Hepatocyte (in vitro differentiated cells): ENCODE measurements around the gene STAM. TPM values are rescaled to one million over a fixed set of nuclear protein-coding genes. Genes with fewer than 3 reads are reported as not detected.

Source experiments
- DNase-seq: peaks from one replicate; pipeline ENCODE4 v3.0.0-alpha.2; 2016; ENCODE audit warnings: low spot score
- H2AFZ ChIP-seq: fragments of 200-600 bp; sonication (generic); 2 replicates; pipeline ENCODE4 v1.6.0; 2016; ENCODE audit warnings: antibody characterized with exemption, mild to moderate bottlenecking
- H3K27ac ChIP-seq: fragments of 200-600 bp; sonication (generic); 2 replicates; pipeline ENCODE4 v1.5.1; 2016; ENCODE audit warnings: mild to moderate bottlenecking
- H3K27me3 ChIP-seq: fragments of 200-600 bp; sonication (generic); 2 replicates; pipeline ENCODE4 v1.6.1; 2016
- H3K36me3 ChIP-seq: fragments of 200-600 bp; sonication (generic); replicated peaks from 2 replicates; pipeline ENCODE4 v1.5.1; 2016; ENCODE audit warnings: low read depth; ENCODE audit not compliant: insufficient read depth
- H3K4me1 ChIP-seq: fragments of 200-600 bp; sonication (generic); 2 replicates; pipeline ENCODE4 v1.5.1; 2016; ENCODE audit warnings: mild to moderate bottlenecking, moderate library complexity; ENCODE audit not compliant: insufficient read depth
- H3K4me2 ChIP-seq: fragments of 200-600 bp; sonication (generic); 2 replicates; pipeline ENCODE4 v1.6.0; 2016
- H3K4me3 ChIP-seq: fragments of 200-600 bp; sonication (generic); 2 replicates; pipeline ENCODE4 v1.5.1; 2016; ENCODE audit warnings: mild to moderate bottlenecking
- H3K79me2 ChIP-seq: fragments of 200-600 bp; sonication (generic); 2 replicates; pipeline ENCODE4 v1.6.0; 2017; ENCODE audit warnings: mild to moderate bottlenecking
- H3K9me2 ChIP-seq: fragments of 200-600 bp; sonication (generic); replicated peaks from 2 replicates; pipeline ENCODE4 v1.6.0; 2017; ENCODE audit warnings: mild to moderate bottlenecking; ENCODE audit not compliant: insufficient read depth
- H3K9me3 ChIP-seq: fragments of 200-600 bp; sonication (generic); 2 replicates; pipeline ENCODE4 v1.5.1; 2016; ENCODE audit warnings: low read depth, mild to moderate bottlenecking
- H4K20me1 ChIP-seq: fragments of 200-600 bp; sonication (generic); 2 replicates; pipeline ENCODE4 v1.6.0; 2016; ENCODE audit warnings: mild to moderate bottlenecking; ENCODE audit not compliant: insufficient read depth, poor library complexity, severe bottlenecking
- EZH2 ChIP-seq: fragments of 200-600 bp; sonication (generic); IDR thresholded peaks from 2 replicates; pipeline ENCODE4 v1.6.1; 2016; ENCODE audit warnings: antibody characterized with exemption, mild to moderate bottlenecking, borderline replicate concordance
- EZH2phosphoT487 ChIP-seq: fragments of 200-600 bp; sonication (generic); IDR thresholded peaks from one replicate; pipeline ENCODE4 v1.6.1; 2018; ENCODE audit warnings: antibody characterized with exemption, mild to moderate bottlenecking, low read depth, moderate library complexity; ENCODE audit not compliant: unreplicated experiment, severe bottlenecking
- WGBS: methylation state at CpG from one replicate; pipeline ENCODE4 v1.1.6; 2016; ENCODE audit warnings: low lambda C conversion rate; ENCODE audit errors: missing lambda C conversion rate; 5-methylcytosine and 5-hydroxymethylcytosine counted together
- polyA plus RNA-seq: library from polyadenylated mRNA; unstranded; fragments of >200 nt; fragmentation: Nextera tagmentation; extraction: Ambion mirVana; gene quantifications from 2 replicates; pipeline ENCODE4 v1.2.1, GENCODE V29; 2016
- total RNA-seq: library from RNA; depleted of rRNA; stranded (reverse); fragments of >200 nt; gene quantifications from 2 replicates; pipeline ENCODE4 v1.2.3, GENCODE V29; 2014
- TF ChIP-seq, protein P1 (sequence below): fragments of 200-600 bp; sonication (generic); IDR thresholded peaks from 2 replicates; pipeline ENCODE4 v1.5.1; 2016; ENCODE audit warnings: antibody characterized with exemption, mild to moderate bottlenecking; ENCODE audit not compliant: poor library complexity

Gene STAM
- total and polyA plus RNA-seq, 2 experiments from 2014 or later: 20.6 to 29.9 TPM

DNA sequence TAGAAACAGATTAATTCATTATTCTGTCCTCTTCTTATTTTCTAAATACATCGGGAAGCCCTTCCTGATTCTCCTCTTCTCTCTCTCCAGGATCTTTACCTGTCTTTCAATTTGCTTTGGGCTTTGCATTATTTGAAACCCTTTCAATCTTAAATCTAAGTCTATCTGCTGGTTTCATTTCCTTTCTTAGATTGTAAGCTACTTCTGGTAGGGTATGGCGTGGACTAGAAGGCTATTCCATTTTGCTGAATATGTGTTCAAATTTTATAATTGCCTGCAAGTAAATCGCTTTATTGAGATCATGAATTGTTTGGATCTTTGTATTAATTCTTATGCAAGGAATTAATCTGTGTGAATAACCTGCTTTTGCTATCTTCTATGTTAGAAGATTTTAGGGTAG lies 11.1 kb downstream of the STAM start:
- H4K20me1 ChIP-seq: peaks cover 5% of the 10 kb centered on the region
- H3K9me3 ChIP-seq: no peaks in the 10 kb centered on the region
- no peak for TF ChIP-seq EZH2
- TF ChIP-seq, protein P1, sequence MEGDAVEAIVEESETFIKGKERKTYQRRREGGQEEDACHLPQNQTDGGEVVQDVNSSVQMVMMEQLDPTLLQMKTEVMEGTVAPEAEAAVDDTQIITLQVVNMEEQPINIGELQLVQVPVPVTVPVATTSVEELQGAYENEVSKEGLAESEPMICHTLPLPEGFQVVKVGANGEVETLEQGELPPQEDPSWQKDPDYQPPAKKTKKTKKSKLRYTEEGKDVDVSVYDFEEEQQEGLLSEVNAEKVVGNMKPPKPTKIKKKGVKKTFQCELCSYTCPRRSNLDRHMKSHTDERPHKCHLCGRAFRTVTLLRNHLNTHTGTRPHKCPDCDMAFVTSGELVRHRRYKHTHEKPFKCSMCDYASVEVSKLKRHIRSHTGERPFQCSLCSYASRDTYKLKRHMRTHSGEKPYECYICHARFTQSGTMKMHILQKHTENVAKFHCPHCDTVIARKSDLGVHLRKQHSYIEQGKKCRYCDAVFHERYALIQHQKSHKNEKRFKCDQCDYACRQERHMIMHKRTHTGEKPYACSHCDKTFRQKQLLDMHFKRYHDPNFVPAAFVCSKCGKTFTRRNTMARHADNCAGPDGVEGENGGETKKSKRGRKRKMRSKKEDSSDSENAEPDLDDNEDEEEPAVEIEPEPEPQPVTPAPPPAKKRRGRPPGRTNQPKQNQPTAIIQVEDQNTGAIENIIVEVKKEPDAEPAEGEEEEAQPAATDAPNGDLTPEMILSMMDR: no peak
- TF ChIP-seq EZH2phosphoT487: no peak
- H3K4me1 ChIP-seq: no peaks in the 10 kb centered on the region
- no peaks in the 10 kb centered on the region for H3K9me2 ChIP-seq
- H3K36me3 ChIP-seq: no peaks in the 10 kb centered on the region
- no peak overlapping the region for H3K27ac ChIP-seq
- WGBS: 99% methylated on average over 3 of the region's 3 CpGs
- no peak overlapping the region for H2AFZ ChIP-seq
- H3K27me3 ChIP-seq: no peaks in the 10 kb centered on the region
- H3K79me2 ChIP-seq: peaks cover 98% of the 10 kb centered on the region
- no peak overlapping the region for H3K4me2 ChIP-seq
- H3K4me3 ChIP-seq: no peak overlapping the region
- no peak for DNase-seq

- Histone ChIP-seq H3K36me3 (no peaks in the 10 kb centered on the region), H4K20me1 (peaks cover 5% of the 10 kb centered on the region), H3K4me1 (no peaks in the 10 kb centered on the region), H2AFZ (no peak overlapping the region), H3K27me3 (no peaks in the 10 kb centered on the region), H3K4me3 (no peak overlapping the region), H3K27ac (peak overlapping the region; percentile 10), H3K9me3 (no peaks in the 10 kb centered on the region), H3K4me2 (no peak overlapping the region), H3K9me2 (no peaks in the 10 kb centered on the region), H3K79me2 (peaks cover 98% of the 10 kb centered on the region)
- 87% methylated on average over 5 of the region's 5 CpGs for WGBS
- no peak for TF ChIP-seq EZH2phosphoT487
- no peak for TF ChIP-seq EZH2
- TF ChIP-seq, protein P1: no peak
- DNase-seq: no peak
These were observed 11.7 kb downstream of the STAM start for GRCh38 chr10:17655567-17656146.

DNA sequence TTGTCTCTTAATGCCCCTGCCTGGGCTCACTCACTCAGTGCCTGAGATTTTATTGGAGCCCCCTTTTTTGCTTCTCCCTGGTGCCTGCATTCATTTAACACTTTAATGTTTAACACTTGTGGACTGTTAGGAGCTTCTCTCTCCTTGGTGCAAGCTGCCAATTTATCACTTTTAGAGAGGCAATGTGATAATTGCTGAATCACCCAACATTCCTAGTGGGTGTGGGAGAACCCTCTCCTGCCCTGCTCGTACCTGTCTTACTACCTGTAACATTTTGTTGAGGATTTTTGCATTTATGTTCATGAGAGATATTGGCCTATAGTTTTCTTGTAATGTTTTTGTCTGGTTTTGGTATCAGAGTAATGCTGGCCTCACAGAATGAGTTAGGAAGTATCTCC lies 13.2 kb downstream of the STAM start:
- no peak for DNase-seq
- no peaks in the 10 kb centered on the region for H3K27me3 ChIP-seq
- peaks cover 5% of the 10 kb centered on the region for H4K20me1 ChIP-seq
- H3K79me2 ChIP-seq: peaks cover 95% of the 10 kb centered on the region
- H3K9me2 ChIP-seq: no peaks in the 10 kb centered on the region
- no peak overlapping the region for H3K27ac ChIP-seq
- no peak overlapping the region for H3K4me3 ChIP-seq
- H2AFZ ChIP-seq: no peak overlapping the region
- no peaks in the 10 kb centered on the region for H3K36me3 ChIP-seq
- no peak for TF ChIP-seq EZH2
- TF ChIP-seq, protein P1: no peak
- no peak for TF ChIP-seq EZH2phosphoT487
- no peak overlapping the region for H3K4me2 ChIP-seq
- 91% methylated on average over 1 of the region's 1 CpG for WGBS
- no peaks in the 10 kb centered on the region for H3K9me3 ChIP-seq
- no peaks in the 10 kb centered on the region for H3K4me1 ChIP-seq

DNA sequence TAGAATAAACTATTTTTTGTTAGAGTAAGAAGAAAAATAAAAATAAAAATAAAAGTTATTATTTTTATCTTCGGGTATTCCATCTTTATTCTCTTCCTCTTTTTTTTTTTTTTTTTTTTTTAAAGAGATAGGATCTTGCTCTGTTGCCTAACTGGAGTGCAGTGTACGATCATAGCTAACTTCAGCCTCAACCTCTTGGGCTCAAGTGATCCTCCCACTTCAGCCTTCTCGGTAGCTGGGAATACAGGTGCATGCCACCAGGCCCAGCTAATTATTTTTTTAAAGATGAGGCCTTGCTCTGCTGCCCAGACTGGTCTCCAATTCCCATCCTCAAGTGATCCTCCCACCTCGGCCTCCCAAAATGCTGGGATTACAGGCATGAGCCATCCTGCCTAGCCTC lies 15.4 kb downstream of the STAM start:
- WGBS: 92% methylated on average over 4 of the region's 4 CpGs
- H3K9me3 ChIP-seq: no peaks in the 10 kb centered on the region
- DNase-seq: no peak
- H3K27me3 ChIP-seq: no peaks in the 10 kb centered on the region
- H3K4me3 ChIP-seq: no peak overlapping the region
- H2AFZ ChIP-seq: no peak overlapping the region
- TF ChIP-seq, protein P1: no peak
- TF ChIP-seq EZH2phosphoT487: no peak
- no peak for TF ChIP-seq EZH2
- H3K79me2 ChIP-seq: peaks cover 86% of the 10 kb centered on the region
- H3K4me1 ChIP-seq: no peaks in the 10 kb centered on the region
- H4K20me1 ChIP-seq: peaks cover 5% of the 10 kb centered on the region
- H3K9me2 ChIP-seq: no peaks in the 10 kb centered on the region
- H3K27ac ChIP-seq: no peak overlapping the region
- H3K4me2 ChIP-seq: no peak overlapping the region
- H3K36me3 ChIP-seq: no peaks in the 10 kb centered on the region
